ENCODE measurements around the gene IL1F10.
A peak's percentile ranks its signal among the peaks of the same experiment; 100 is the strongest.

The IL1F10 gene, protein sequence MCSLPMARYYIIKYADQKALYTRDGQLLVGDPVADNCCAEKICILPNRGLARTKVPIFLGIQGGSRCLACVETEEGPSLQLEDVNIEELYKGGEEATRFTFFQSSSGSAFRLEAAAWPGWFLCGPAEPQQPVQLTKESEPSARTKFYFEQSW

DNA sequence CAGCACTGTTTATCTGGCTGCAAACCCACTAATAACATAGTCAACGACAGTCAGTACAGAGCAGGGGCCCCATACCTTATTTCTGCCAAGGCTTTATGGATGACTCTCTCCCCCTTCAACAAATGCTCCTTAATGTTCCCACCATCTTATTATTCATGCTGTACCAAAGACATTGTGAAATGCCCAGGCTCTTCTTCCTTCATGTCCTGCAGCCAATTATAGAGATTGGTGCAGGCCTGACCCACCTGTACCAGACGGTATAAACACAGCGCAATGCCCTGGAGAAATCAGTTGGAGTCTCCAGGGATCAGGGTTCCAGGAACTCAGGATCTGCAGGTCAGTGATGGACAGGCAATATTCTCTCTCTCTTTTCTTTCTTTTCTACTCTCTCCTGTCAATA is at the start of gene IL1F10:
Gene IL1F10 (plus strand): TSS at position 290 of the 400 bp plus-strand sequence. CDS start 4,769 bp downstream, outside the sequence.
- no peak within 1 kb of the TSS for H2AFZ ChIP-seq (ENCODE audit: low read depth, low read length)
- H4K20me1 ChIP-seq (ENCODE audit: insufficient read depth, low read length), result no peaks in the 10 kb centered on the region
- no peaks in the 10 kb centered on the region for H3K79me2 ChIP-seq (ENCODE audit: low read length)
- H3K36me3 ChIP-seq (replicated peaks; ENCODE audit: low read depth, low read length), result no peaks in the 10 kb centered on the region
- no peak within 1 kb of the TSS for H3K27ac ChIP-seq (ENCODE audit: low read length)
- no peaks in the 10 kb centered on the region for H3K9me3 ChIP-seq (ENCODE audit: insufficient read depth, low read length)
- no peak within 1 kb of the TSS for H3K4me2 ChIP-seq (ENCODE audit: low read length)
- no peak within 1 kb of the TSS for H3K9ac ChIP-seq (ENCODE audit: low read length)
- no peak for TF ChIP-seq EZH2phosphoT487 (IDR thresholded peaks at IDR 0.05; ENCODE audit: low read depth)
- TF ChIP-seq, protein P1, sequence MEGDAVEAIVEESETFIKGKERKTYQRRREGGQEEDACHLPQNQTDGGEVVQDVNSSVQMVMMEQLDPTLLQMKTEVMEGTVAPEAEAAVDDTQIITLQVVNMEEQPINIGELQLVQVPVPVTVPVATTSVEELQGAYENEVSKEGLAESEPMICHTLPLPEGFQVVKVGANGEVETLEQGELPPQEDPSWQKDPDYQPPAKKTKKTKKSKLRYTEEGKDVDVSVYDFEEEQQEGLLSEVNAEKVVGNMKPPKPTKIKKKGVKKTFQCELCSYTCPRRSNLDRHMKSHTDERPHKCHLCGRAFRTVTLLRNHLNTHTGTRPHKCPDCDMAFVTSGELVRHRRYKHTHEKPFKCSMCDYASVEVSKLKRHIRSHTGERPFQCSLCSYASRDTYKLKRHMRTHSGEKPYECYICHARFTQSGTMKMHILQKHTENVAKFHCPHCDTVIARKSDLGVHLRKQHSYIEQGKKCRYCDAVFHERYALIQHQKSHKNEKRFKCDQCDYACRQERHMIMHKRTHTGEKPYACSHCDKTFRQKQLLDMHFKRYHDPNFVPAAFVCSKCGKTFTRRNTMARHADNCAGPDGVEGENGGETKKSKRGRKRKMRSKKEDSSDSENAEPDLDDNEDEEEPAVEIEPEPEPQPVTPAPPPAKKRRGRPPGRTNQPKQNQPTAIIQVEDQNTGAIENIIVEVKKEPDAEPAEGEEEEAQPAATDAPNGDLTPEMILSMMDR (IDR thresholded peaks at IDR 0.05; ENCODE audit: low read depth, low read length), result no peak
- H3K27me3 ChIP-seq (ENCODE audit: low read depth, low read length), result no peaks in the 10 kb centered on the region
- no peak within 1 kb of the TSS for H3K4me3 ChIP-seq (ENCODE audit: low read length)
- no peaks in the 10 kb centered on the region for H3K4me1 ChIP-seq (ENCODE audit: low read length)

DNA sequence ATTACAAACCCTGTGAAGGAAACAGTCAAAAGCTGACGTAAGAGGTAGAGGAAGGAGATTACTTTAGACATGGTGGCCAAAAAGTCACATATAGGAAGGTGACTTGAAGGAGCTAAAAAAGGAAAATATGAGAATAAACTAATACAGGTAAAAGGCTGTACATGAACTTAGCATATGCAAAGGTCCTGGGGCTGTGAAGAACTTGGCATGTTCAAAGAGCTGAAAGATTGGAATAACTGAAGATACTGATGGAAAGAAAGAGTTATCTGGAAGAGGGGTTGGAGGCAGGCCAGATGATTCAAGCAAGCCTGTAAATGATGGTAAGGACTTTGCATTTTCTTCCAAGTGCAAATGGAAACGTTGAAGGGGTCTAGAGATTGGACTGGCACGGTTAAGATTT is 49.3 kb upstream of the IL1F10 start:
- no peak for TF ChIP-seq EZH2phosphoT487 (IDR thresholded peaks at IDR 0.05; ENCODE audit: low read depth)
- TF ChIP-seq, protein P1 (IDR thresholded peaks at IDR 0.05; ENCODE audit: low read depth, low read length), result no peak
- Histone ChIP-seq H3K4me1 (ENCODE audit: low read length) (peaks cover 22% of the 10 kb centered on the region), H3K79me2 (ENCODE audit: low read length) (no peaks in the 10 kb centered on the region), H2AFZ (ENCODE audit: low read depth, low read length) (no peak overlapping the region), H3K27ac (ENCODE audit: low read length) (no peak overlapping the region), H3K4me2 (ENCODE audit: low read length) (no peak overlapping the region), H3K9me3 (ENCODE audit: insufficient read depth, low read length) (peaks cover 5% of the 10 kb centered on the region; the same call in 1 of the 2 replicates), H3K9ac (ENCODE audit: low read length) (no peak overlapping the region), H4K20me1 (ENCODE audit: insufficient read depth, low read length) (no peaks in the 10 kb centered on the region), H3K36me3 (replicated peaks; ENCODE audit: low read depth, low read length) (peaks cover 2% of the 10 kb centered on the region), H3K27me3 (ENCODE audit: low read depth, low read length) (peaks cover 25% of the 10 kb centered on the region), H3K4me3 (ENCODE audit: low read length) (no peak overlapping the region)

DNA sequence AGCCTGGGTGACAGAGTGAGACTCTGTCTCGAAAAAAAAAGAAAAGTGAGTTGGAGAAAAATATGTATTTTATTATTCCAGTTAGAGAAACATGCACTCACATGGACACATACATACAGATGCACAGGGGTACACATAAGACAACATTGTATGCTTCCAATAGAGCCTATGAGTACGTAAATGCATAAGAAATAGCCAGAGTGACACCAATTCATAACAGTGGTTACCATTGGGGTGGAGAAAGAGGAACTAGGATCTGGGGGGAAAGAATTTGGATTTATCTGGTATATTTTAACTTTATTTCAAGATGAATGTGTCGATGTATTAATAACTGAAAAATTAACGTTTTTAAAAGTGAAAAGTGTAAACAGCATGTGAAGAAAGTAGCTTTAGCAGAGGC is 46.5 kb upstream of the IL1F10 start:
- H3K27me3 ChIP-seq (ENCODE audit: low read depth, low read length), result peaks cover 51% of the 10 kb centered on the region
- H4K20me1 ChIP-seq (ENCODE audit: insufficient read depth, low read length), result peaks cover 4% of the 10 kb centered on the region; the same call in 1 of the 2 replicates
- no peak for TF ChIP-seq EZH2phosphoT487 (IDR thresholded peaks at IDR 0.05; ENCODE audit: low read depth)
- TF ChIP-seq, protein P1 (IDR thresholded peaks at IDR 0.05; ENCODE audit: low read depth, low read length), result no peak
- H3K27ac ChIP-seq (ENCODE audit: low read length), result no peak overlapping the region
- H3K4me3 ChIP-seq (ENCODE audit: low read length), result peak overlapping the region; percentile 16; the same call in 1 of the 2 replicates
- no peak overlapping the region for H2AFZ ChIP-seq (ENCODE audit: low read depth, low read length)
- peak overlapping the region; percentile 60 for H3K4me2 ChIP-seq (ENCODE audit: low read length)
- H3K4me1 ChIP-seq (ENCODE audit: low read length), result peaks cover 26% of the 10 kb centered on the region
- H3K79me2 ChIP-seq (ENCODE audit: low read length), result no peaks in the 10 kb centered on the region
- peaks cover 5% of the 10 kb centered on the region; the same call in 1 of the 2 replicates for H3K9me3 ChIP-seq (ENCODE audit: insufficient read depth, low read length)
- H3K9ac ChIP-seq (ENCODE audit: low read length), result no peak overlapping the region
- peaks cover 2% of the 10 kb centered on the region for H3K36me3 ChIP-seq (replicated peaks; ENCODE audit: low read depth, low read length)

DNA sequence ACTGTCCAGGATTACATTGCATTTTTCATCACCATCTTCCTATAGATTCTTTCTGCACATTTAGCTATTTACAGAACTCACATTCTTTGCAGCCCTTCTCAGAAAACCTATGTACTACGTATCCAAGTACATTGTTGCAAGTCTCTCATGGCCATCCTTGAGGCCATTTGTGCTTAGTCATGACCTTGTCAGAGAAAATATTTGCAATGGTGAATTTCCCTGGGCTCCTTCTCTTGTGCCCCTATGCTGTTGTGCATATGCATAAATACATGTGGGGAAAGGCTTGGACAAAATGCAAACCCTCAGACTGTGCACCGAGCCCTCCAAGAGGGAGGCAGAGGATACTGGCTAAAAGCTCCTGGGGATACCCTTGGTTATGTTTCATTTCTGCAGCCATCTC is 43.0 kb upstream of the IL1F10 start:
- H3K36me3 ChIP-seq (replicated peaks; ENCODE audit: low read depth, low read length), result no peaks in the 10 kb centered on the region
- peaks cover 74% of the 10 kb centered on the region for H3K27me3 ChIP-seq (ENCODE audit: low read depth, low read length)
- peaks cover 4% of the 10 kb centered on the region; the same call in 1 of the 2 replicates for H4K20me1 ChIP-seq (ENCODE audit: insufficient read depth, low read length)
- no peak overlapping the region for H3K4me3 ChIP-seq (ENCODE audit: low read length)
- peaks cover 27% of the 10 kb centered on the region for H3K4me1 ChIP-seq (ENCODE audit: low read length)
- H3K79me2 ChIP-seq (ENCODE audit: low read length), result no peaks in the 10 kb centered on the region
- TF ChIP-seq, protein P1 (IDR thresholded peaks at IDR 0.05; ENCODE audit: low read depth, low read length), result no peak
- TF ChIP-seq EZH2phosphoT487 (IDR thresholded peaks at IDR 0.05; ENCODE audit: low read depth), result no peak
- H3K27ac ChIP-seq (ENCODE audit: low read length), result no peak overlapping the region
- H3K9me3 ChIP-seq (ENCODE audit: insufficient read depth, low read length), result peaks cover 1% of the 10 kb centered on the region; the same call in 1 of the 2 replicates
- no peak overlapping the region for H3K9ac ChIP-seq (ENCODE audit: low read length)
- H3K4me2 ChIP-seq (ENCODE audit: low read length), result no peak overlapping the region
- H2AFZ ChIP-seq (ENCODE audit: low read depth, low read length), result no peak overlapping the region

Data from OCI-LY3 (cell line).